ENCODE results near the gene SLC2A2.

SLC2A2 gene

GRCh38 chr3:170977949-170978745, 48.4 kb downstream of the SLC2A2 start:
- Histone ChIP-seq H3K4me1 (ENCODE audit: low read length) (no peaks in the 10 kb centered on the region), H3K27me3 (replicated peaks; ENCODE audit: insufficient read depth, low read length) (no peaks in the 10 kb centered on the region), H3K9me2 (replicated peaks; ENCODE audit: insufficient read depth, low read length) (no peaks in the 10 kb centered on the region), H3K79me2 (ENCODE audit: low read length) (no peaks in the 10 kb centered on the region), H3K9me3 (replicated peaks; ENCODE audit: insufficient read depth, low read length) (no peaks in the 10 kb centered on the region), H3K27ac (ENCODE audit: low read length) (no peak overlapping the region), H2AFZ (ENCODE audit: low read length) (no peak overlapping the region), H4K20me1 (ENCODE audit: insufficient read depth, low read length) (no peaks in the 10 kb centered on the region), H3K9ac (ENCODE audit: low read length) (no peak overlapping the region), H3K4me2 (ENCODE audit: low read depth, low read length) (no peak overlapping the region), H3F3A (ENCODE audit: insufficient read depth, low read length) (no peaks in the 10 kb centered on the region), H3K4me3 (ENCODE audit: low read length) (no peak overlapping the region), H3K36me3 (replicated peaks; ENCODE audit: insufficient read depth, low read length) (no peaks in the 10 kb centered on the region)
- DNase-seq = no peak
- TF ChIP-seq EZH2 (optimal IDR thresholded peaks at IDR 0.05; ENCODE audit: low read depth, low read length) (no peak), EZH2phosphoT487 (IDR thresholded peaks at IDR 0.05; ENCODE audit: low read length) (no peak)
- TF ChIP-seq, protein P1, sequence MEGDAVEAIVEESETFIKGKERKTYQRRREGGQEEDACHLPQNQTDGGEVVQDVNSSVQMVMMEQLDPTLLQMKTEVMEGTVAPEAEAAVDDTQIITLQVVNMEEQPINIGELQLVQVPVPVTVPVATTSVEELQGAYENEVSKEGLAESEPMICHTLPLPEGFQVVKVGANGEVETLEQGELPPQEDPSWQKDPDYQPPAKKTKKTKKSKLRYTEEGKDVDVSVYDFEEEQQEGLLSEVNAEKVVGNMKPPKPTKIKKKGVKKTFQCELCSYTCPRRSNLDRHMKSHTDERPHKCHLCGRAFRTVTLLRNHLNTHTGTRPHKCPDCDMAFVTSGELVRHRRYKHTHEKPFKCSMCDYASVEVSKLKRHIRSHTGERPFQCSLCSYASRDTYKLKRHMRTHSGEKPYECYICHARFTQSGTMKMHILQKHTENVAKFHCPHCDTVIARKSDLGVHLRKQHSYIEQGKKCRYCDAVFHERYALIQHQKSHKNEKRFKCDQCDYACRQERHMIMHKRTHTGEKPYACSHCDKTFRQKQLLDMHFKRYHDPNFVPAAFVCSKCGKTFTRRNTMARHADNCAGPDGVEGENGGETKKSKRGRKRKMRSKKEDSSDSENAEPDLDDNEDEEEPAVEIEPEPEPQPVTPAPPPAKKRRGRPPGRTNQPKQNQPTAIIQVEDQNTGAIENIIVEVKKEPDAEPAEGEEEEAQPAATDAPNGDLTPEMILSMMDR (IDR thresholded peaks at IDR 0.05; ENCODE audit: low read length) = no peak

DNA sequence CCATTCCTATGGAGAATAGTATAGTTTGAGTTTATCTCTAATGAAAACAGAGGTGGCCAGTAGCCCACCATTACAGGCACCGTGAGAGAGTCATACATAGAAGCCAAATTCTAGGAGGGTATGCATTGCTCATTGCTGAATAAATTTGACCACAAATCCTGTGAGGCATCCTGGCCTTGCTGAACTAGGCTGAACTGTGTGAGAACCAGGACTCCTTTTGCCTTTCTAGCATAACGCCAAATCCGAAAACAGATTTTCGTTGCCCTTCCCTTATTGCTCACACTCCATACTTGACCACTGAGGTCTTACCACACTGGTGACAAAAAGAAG, 50.4 kb downstream of the SLC2A2 start:
- Histone ChIP-seq H3K4me1 (ENCODE audit: low read length) (no peaks in the 10 kb centered on the region), H3K4me3 (ENCODE audit: low read length) (no peak overlapping the region), H4K20me1 (ENCODE audit: insufficient read depth, low read length) (no peaks in the 10 kb centered on the region), H3F3A (ENCODE audit: insufficient read depth, low read length) (no peaks in the 10 kb centered on the region), H3K4me2 (ENCODE audit: low read depth, low read length) (no peak overlapping the region), H3K36me3 (replicated peaks; ENCODE audit: insufficient read depth, low read length) (no peaks in the 10 kb centered on the region), H3K9ac (ENCODE audit: low read length) (no peak overlapping the region), H3K79me2 (ENCODE audit: low read length) (no peaks in the 10 kb centered on the region), H3K27ac (ENCODE audit: low read length) (no peak overlapping the region), H3K27me3 (replicated peaks; ENCODE audit: insufficient read depth, low read length) (no peaks in the 10 kb centered on the region), H2AFZ (ENCODE audit: low read length) (no peak overlapping the region), H3K9me2 (replicated peaks; ENCODE audit: insufficient read depth, low read length) (no peaks in the 10 kb centered on the region), H3K9me3 (replicated peaks; ENCODE audit: insufficient read depth, low read length) (no peaks in the 10 kb centered on the region)
- DNase-seq = no peak
- TF ChIP-seq EZH2 (optimal IDR thresholded peaks at IDR 0.05; ENCODE audit: low read depth, low read length) = no peak
- TF ChIP-seq, protein P1 (IDR thresholded peaks at IDR 0.05; ENCODE audit: low read length) = no peak

- TF ChIP-seq, protein P1 (IDR thresholded peaks at IDR 0.05; ENCODE audit: low read length) = no peak
- Histone ChIP-seq H3K27me3 (replicated peaks; ENCODE audit: insufficient read depth, low read length) (no peaks in the 10 kb centered on the region), H3K9me2 (replicated peaks; ENCODE audit: insufficient read depth, low read length) (no peaks in the 10 kb centered on the region), H3K4me1 (ENCODE audit: low read length) (no peaks in the 10 kb centered on the region), H4K20me1 (ENCODE audit: insufficient read depth, low read length) (no peaks in the 10 kb centered on the region), H3K27ac (ENCODE audit: low read length) (no peak overlapping the region), H3F3A (ENCODE audit: insufficient read depth, low read length) (no peaks in the 10 kb centered on the region), H3K9ac (ENCODE audit: low read length) (no peak overlapping the region), H3K79me2 (ENCODE audit: low read length) (no peaks in the 10 kb centered on the region), H3K36me3 (replicated peaks; ENCODE audit: insufficient read depth, low read length) (no peaks in the 10 kb centered on the region), H3K4me3 (ENCODE audit: low read length) (no peak overlapping the region), H3K9me3 (replicated peaks; ENCODE audit: insufficient read depth, low read length) (no peaks in the 10 kb centered on the region), H3K4me2 (ENCODE audit: low read depth, low read length) (no peak overlapping the region), H2AFZ (ENCODE audit: low read length) (no peak overlapping the region)
- no peak for DNase-seq
These were observed 51.0 kb downstream of the SLC2A2 start for GRCh38 chr3:170975283-170976189.
